SK-N-SH treated with all-trans-retinoic acid at 6 μM for 48 hours (cell line): ENCODE measurements around the gene ACACB.

Experiments
- ARNTL ChIP-seq: fragments of 450-650 bp; formaldehyde crosslinking; IDR thresholded peaks from 2 replicates; pipeline ENCODE4 v1.5.0; 2020; ENCODE audit warnings: low read depth, mild to moderate bottlenecking, moderate library complexity, borderline replicate concordance
- CSRNP3 ChIP-seq: fragments of 250-450 bp; sonication (Bioruptor Pico); IDR thresholded peaks from 2 replicates; pipeline ENCODE4 v1.5.1; 2021; ENCODE audit warnings: mild to moderate bottlenecking, moderate library complexity
- PATZ1 ChIP-seq: fragments of 250-450 bp; sonication (Bioruptor Pico); IDR thresholded peaks from 2 replicates; pipeline ENCODE4 v1.8.0; 2020; ENCODE audit warnings: mild to moderate bottlenecking, moderate library complexity, borderline replicate concordance
- ZFP30 ChIP-seq: fragments of 450-650 bp; formaldehyde crosslinking; IDR thresholded peaks from 2 replicates; pipeline ENCODE4 v1.5.0; 2022; ENCODE audit warnings: mild to moderate bottlenecking, moderate library complexity
- ZNF8 ChIP-seq: fragments of 450-650 bp; formaldehyde crosslinking; IDR thresholded peaks from 2 replicates; pipeline ENCODE4 v1.5.0; 2020; ENCODE audit warnings: mild to moderate bottlenecking, moderate library complexity

GRCh38 chr12:109252799-109253198, 136.4 kb downstream of the ACACB start:
- no peak for TF ChIP-seq CSRNP3 (CRISPR knock-in tag)
- TF ChIP-seq ZNF8 = no peak
- no peak for TF ChIP-seq ARNTL (CRISPR knock-in tag)
- TF ChIP-seq PATZ1 (CRISPR knock-in tag) = no peak
- TF ChIP-seq ZFP30 (CRISPR knock-in tag) = no peak
